ENCODE results near the gene ARHGAP5.

Gene ARHGAP5, protein sequence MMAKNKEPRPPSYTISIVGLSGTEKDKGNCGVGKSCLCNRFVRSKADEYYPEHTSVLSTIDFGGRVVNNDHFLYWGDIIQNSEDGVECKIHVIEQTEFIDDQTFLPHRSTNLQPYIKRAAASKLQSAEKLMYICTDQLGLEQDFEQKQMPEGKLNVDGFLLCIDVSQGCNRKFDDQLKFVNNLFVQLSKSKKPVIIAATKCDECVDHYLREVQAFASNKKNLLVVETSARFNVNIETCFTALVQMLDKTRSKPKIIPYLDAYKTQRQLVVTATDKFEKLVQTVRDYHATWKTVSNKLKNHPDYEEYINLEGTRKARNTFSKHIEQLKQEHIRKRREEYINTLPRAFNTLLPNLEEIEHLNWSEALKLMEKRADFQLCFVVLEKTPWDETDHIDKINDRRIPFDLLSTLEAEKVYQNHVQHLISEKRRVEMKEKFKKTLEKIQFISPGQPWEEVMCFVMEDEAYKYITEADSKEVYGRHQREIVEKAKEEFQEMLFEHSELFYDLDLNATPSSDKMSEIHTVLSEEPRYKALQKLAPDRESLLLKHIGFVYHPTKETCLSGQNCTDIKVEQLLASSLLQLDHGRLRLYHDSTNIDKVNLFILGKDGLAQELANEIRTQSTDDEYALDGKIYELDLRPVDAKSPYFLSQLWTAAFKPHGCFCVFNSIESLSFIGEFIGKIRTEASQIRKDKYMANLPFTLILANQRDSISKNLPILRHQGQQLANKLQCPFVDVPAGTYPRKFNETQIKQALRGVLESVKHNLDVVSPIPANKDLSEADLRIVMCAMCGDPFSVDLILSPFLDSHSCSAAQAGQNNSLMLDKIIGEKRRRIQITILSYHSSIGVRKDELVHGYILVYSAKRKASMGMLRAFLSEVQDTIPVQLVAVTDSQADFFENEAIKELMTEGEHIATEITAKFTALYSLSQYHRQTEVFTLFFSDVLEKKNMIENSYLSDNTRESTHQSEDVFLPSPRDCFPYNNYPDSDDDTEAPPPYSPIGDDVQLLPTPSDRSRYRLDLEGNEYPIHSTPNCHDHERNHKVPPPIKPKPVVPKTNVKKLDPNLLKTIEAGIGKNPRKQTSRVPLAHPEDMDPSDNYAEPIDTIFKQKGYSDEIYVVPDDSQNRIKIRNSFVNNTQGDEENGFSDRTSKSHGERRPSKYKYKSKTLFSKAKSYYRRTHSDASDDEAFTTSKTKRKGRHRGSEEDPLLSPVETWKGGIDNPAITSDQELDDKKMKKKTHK (N-terminal part only)

GRCh38 chr14:32077081-32078022, at the start of gene ARHGAP5:
Gene ARHGAP5 (plus strand): TSS chr14:32077304. CDS start chr14:32090670, 13,366 bp downstream.
- peak; percentile 51 for DNase-seq (ENCODE audit: low read depth)

- DNase-seq (ENCODE audit: low read depth) = no peak
Measured at GRCh38 chr14:32028599-32028998, 48.5 kb upstream of the ARHGAP5 start.

GRCh38 chr14:32033543-32033942, 43.6 kb upstream of the ARHGAP5 start:
- no peak for DNase-seq (ENCODE audit: low read depth)

DNA sequence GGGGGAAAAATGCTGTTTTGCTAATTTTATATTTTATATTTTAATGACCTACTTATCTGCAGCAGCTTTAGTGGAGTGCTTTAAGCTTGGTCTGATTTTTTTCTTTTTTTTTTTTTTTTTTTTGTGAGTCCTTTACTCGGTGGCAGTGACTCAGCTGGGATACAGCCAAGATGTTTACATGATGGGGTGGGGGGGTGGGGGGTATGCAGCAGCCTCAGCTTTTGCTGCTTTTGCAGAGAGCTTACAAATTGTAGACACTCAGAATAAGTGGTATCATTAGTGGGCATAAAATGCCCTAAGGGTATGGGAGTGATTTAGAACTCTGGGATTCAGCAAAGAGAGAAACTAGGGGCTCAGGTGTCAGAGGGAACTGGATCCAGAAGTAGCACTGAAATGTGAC, 38.2 kb upstream of the ARHGAP5 start:
- no peak for DNase-seq (ENCODE audit: low read depth)

DNA sequence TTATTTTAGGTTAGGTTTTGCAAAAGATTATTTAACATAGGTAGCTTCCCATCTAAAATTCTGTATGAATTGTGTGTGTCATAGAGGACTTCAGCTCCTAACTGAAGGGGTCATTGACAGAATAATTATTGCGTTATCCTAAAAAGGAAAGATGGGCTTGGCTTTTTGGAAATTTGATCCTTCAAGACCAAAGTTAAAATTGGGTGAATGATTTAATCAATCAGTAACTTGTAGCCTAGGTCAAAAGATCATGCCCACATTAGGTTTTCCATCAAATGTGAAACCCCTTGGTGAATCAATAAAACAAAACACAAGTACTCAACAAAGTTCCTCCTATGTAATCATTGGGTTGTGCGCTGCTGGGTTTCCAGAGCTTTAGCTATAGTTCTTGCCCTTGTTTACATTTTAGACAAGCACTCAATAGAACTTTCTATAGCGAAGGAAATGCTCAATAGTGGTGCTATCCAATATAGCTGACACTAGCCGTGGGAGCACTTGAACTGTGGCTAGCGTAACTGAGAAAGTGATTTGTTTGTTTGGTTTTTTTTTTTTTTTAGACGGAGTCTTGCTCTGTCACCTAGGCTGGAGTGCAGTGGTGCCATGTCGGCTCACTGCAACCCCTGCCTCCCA, 37.6 kb upstream of the ARHGAP5 start:
- DNase-seq (ENCODE audit: low read depth) = no peak

DNA sequence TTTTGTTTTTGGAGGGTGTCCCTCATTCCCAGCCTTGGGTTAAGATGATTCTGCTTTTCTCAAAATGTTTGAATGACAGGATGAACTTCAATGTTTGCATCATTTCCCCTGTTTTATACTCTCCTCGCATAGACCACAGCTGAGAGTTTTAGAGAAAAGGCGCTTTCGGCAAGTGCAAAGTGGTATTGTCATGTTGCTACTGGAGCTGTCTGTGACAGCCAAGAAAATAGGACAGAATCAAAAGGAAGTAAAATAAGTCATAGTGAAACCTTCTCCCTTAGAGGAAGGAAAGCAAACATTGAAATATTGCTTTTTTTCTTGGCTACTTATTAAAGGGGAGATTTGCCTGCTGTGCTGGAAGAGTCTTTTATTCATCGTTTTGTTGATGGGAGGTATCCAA, 33.5 kb upstream of the ARHGAP5 start:
- no peak for DNase-seq (ENCODE audit: low read depth)

GRCh38 chr14:32044454-32044853, 32.6 kb upstream of the ARHGAP5 start:
- no peak for DNase-seq (ENCODE audit: low read depth)

DNA sequence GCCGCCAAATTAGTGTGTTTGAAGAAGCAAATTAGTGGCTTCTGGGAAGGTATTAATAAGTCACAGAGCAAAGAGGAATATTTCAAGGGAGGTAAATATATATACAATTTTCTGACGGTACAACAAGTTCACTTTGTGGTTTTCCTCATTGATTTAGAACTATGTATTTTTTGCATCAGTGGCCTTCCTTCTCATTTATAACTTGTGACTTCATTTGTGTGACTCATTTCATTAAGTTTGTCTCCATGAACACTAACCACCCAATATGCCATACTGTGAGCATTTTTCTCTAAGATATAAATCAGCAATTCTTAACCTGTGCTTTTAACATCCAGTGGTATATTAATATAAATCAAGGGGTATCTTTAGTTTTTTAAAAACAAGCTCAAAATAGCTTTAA, 29.3 kb upstream of the ARHGAP5 start:
- no peak for DNase-seq (ENCODE audit: low read depth)

DNA sequence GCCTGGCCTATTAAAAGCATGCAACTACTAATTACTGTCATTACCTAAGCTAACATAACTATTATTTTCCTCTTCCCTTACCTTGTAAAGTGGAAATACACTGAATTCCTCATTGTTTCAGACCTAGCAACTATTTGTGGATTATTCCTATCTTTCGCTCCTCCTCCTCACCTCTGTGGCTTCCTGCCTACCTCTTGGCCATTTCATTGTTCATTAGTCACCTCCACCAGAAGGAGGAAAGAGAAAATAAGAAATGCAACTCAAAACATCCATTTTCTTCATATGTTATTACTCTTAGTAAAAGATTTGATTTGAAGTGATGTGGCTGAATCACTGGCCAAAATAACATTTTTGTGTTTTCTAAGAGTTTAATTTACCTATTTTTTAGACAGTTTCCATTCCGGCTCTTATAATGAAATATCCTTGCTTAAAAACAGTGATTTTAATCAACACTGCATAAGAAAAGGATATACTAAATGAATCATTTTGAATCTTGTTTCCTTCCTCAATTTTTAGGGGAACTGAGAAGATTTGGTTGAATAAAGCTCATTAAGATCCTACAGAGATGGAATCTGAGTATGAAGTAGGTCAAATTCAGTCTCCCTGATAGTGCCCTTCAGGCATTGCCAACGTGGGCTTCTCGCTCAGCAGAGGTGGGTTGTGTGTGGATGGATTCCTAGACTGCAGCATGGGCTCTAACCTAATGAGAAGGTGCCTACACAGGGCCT, 27.6 kb upstream of the ARHGAP5 start:
- DNase-seq (ENCODE audit: low read depth) = no peak

DNA sequence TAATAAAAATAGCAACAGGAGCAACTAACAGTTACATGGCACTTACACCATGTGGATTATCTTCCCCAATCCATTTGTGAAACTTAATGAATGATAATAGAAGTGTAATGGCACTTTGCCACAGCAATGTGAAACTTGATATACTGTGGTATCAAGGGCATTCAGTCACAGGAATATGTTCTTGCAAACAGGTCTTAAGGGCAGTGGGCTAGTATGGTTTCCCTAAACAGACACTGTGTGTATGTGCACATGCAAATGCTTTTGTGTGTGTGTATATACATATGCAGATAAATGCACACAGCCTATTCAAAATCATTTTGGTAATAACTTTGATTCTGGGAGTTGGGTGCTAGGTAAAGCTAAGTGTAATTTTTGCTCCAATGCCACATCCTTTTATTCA, 26.2 kb upstream of the ARHGAP5 start:
- no peak for DNase-seq (ENCODE audit: low read depth)

GRCh38 chr14:32054536-32054935, 22.6 kb upstream of the ARHGAP5 start:
- no peak for DNase-seq (ENCODE audit: low read depth)

DNA sequence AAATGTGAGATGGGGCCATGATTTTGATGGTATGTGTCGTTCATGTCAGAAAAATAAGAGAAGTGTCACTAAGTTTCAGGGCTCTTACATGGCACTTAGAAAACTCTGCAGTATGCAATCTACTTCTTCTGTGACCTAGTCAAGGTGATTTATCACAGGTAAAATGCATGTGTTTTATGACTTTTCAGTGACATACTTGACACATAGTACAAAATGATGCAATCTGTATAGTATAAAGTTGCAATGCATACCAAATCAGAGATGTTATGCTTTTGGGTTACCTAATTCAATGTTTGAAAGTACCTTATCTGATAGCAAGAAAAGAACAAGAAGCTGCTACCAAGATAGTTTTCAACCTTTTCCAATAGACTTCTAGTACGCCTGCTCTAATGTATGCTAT, 21.9 kb upstream of the ARHGAP5 start:
- no peak for DNase-seq (ENCODE audit: low read depth)

- no peak for DNase-seq (ENCODE audit: low read depth)
Measured at GRCh38 chr14:32059702-32060101, 17.4 kb upstream of the ARHGAP5 start.

- no peak for DNase-seq (ENCODE audit: low read depth)
Measured at GRCh38 chr14:32064931-32065330, 12.2 kb upstream of the ARHGAP5 start.

DNA sequence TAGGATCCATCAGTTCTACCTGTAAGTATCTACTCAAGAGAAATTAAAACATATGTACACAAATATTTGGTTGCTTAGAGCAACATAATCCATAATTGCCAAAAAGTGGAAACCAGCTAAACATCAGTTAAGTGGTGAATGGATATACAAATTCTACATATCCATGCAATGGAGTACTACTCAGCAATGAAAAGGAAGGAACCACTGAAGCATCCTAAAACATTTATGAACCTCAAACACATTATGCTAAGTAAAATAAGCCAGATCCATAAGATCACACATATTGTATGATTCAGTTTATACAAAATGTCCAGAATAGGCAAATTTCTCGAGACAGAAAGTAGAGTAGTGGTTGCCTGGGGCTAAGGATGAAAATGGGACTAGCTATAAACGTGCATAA, 8.4 kb upstream of the ARHGAP5 start:
- no peak for DNase-seq (ENCODE audit: low read depth)

GRCh38 chr14:32070282-32070681, 6.8 kb upstream of the ARHGAP5 start:
- DNase-seq (ENCODE audit: low read depth) = no peak

DNA sequence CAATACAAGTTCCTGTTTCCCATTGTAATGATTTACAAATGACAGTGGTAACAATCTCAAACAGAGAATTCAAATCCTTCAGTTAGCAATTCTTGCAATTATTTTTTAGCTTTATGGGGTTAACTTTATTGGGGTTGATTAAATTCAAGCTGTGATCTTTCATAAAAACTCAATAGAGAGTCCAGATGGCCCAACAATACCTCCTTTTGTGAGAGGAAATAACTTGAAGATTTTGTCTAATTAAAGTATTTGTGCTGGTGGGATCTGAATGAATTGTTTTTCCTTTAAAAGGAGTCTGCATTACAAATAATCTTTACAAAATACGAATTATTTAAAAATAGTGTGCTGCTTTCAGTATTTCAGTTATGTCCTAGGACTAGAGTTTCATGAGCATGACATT, 4.4 kb upstream of the ARHGAP5 start:
- no peak for DNase-seq (ENCODE audit: low read depth)

DNA sequence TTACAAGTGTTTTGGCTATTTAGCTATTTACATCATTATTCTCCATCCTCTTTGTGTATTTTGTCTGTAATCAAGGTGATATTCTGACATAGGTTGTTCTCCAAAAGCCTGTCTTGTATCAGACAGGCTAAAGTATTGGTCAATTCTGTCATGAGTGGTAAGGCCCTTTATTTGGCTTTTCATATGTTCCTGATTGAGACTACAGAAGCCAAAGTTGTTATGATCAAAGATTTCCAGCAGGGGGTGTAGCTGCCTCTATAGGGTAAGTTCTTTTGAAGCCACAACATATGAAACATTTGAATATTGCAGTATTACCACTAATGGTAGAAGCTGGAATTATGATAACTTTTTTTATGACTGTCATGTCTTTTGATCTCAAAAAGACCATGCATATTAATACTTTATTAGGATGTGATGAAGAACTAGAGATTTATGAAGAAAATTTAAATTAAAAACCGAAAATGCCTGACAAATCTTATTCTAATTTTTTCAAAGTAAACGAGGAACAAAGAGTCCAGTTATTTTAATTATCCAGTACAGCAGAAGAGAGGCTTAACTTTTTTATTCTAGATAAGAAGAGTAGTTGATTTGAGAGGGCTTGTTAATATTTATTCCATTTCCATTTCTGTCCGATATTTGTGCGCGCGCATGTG, 3.4 kb upstream of the ARHGAP5 start:
- peak; percentile 25 for DNase-seq (ENCODE audit: low read depth)

GRCh38 chr14:32074887-32075572, 2.1 kb upstream of the ARHGAP5 start:
- no peak for DNase-seq (ENCODE audit: low read depth)

All from stimulated activated CD8-positive, alpha-beta memory T cell treated with anti-CD3 and anti-CD28 coated beads, Interleukin-12 subunit alpha, Interleukin-12 subunit beta, amount 100 ng/mL, for 1 hour (primary cell).